ENCODE results near the gene KCTD10. TPM values are rescaled to one million over a fixed set of nuclear protein-coding genes. Genes with fewer than 3 reads are reported as not detected.

KCTD10 gene
- total and polyA plus RNA-seq, 2 of the 13 experiments (the other 11 are each of a cell fraction or from before 2014, with no cell fraction given) = 6.9 to 25.4 TPM

GRCh38 chr12:109422251-109422650 is 54.8 kb downstream of the KCTD10 start (continued):
- TF ChIP-seq ZNF234 (CRISPR knock-in tag; conservative IDR thresholded peaks at IDR 0.05) = no peak
- TF ChIP-seq ZHX1 (CRISPR knock-in tag; IDR thresholded peaks at IDR 0.05; ENCODE audit: low read depth) = no peak
- TF ChIP-seq XBP1 (CRISPR knock-in tag; IDR thresholded peaks at IDR 0.05) = no peak
- TF ChIP-seq, protein P1, sequence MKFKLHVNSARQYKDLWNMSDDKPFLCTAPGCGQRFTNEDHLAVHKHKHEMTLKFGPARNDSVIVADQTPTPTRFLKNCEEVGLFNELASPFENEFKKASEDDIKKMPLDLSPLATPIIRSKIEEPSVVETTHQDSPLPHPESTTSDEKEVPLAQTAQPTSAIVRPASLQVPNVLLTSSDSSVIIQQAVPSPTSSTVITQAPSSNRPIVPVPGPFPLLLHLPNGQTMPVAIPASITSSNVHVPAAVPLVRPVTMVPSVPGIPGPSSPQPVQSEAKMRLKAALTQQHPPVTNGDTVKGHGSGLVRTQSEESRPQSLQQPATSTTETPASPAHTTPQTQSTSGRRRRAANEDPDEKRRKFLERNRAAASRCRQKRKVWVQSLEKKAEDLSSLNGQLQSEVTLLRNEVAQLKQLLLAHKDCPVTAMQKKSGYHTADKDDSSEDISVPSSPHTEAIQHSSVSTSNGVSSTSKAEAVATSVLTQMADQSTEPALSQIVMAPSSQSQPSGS (CRISPR knock-in tag; IDR thresholded peaks at IDR 0.05) = no peak
- TF ChIP-seq, protein P2, sequence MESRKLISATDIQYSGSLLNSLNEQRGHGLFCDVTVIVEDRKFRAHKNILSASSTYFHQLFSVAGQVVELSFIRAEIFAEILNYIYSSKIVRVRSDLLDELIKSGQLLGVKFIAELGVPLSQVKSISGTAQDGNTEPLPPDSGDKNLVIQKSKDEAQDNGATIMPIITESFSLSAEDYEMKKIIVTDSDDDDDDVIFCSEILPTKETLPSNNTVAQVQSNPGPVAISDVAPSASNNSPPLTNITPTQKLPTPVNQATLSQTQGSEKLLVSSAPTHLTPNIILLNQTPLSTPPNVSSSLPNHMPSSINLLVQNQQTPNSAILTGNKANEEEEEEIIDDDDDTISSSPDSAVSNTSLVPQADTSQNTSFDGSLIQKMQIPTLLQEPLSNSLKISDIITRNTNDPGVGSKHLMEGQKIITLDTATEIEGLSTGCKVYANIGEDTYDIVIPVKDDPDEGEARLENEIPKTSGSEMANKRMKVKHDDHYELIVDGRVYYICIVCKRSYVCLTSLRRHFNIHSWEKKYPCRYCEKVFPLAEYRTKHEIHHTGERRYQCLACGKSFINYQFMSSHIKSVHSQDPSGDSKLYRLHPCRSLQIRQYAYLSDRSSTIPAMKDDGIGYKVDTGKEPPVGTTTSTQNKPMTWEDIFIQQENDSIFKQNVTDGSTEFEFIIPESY (CRISPR knock-in tag; IDR thresholded peaks at IDR 0.05) = no peak
- TF ChIP-seq, protein P3, sequence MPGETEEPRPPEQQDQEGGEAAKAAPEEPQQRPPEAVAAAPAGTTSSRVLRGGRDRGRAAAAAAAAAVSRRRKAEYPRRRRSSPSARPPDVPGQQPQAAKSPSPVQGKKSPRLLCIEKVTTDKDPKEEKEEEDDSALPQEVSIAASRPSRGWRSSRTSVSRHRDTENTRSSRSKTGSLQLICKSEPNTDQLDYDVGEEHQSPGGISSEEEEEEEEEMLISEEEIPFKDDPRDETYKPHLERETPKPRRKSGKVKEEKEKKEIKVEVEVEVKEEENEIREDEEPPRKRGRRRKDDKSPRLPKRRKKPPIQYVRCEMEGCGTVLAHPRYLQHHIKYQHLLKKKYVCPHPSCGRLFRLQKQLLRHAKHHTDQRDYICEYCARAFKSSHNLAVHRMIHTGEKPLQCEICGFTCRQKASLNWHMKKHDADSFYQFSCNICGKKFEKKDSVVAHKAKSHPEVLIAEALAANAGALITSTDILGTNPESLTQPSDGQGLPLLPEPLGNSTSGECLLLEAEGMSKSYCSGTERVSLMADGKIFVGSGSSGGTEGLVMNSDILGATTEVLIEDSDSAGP (CRISPR knock-in tag; IDR thresholded peaks at IDR 0.05; ENCODE audit: borderline replicate concordance) = no peak
- TF ChIP-seq KMT2A (CRISPR knock-in tag; IDR thresholded peaks at IDR 0.05) = no peak

All from HepG2 (cell line).